Mesenchymal stem cell (in vitro differentiated cells and primary cell): ENCODE results near the gene RNF13.

Experiments used
- DNase-seq: peaks from one replicate; pipeline ENCODE4 v3.0.0-alpha.2; 2013
- H2AFZ ChIP-seq: one replicate; pipeline ENCODE4 v1.6.1; 2013; ENCODE audit warnings: low read depth, mild to moderate bottlenecking, control low read depth, inconsistent platforms, low read length, moderate library complexity
- H2AK5ac ChIP-seq: 2 replicates; pipeline ENCODE4 v1.6.1; 2013; ENCODE audit warnings: low read length, moderate library complexity, mild to moderate bottlenecking, inconsistent platforms; ENCODE audit not compliant: severe bottlenecking
- H2BK120ac ChIP-seq: one replicate; pipeline ENCODE4 v1.6.1; 2013; ENCODE audit warnings: low read depth, mild to moderate bottlenecking, inconsistent platforms, low read length, moderate library complexity
- H2BK12ac ChIP-seq, 2 experiments: one replicate each; pipeline ENCODE4 v1.6.1; 2013; ENCODE audit warnings: inconsistent platforms in 2 of 2, low read length in 2 of 2, mild to moderate bottlenecking in 2 of 2, moderate library complexity in 2 of 2, control low read depth in 1 of 2
- H2BK15ac ChIP-seq: one replicate; pipeline ENCODE4 v1.6.1; 2013; ENCODE audit warnings: mild to moderate bottlenecking, low read depth, inconsistent platforms; ENCODE audit not compliant: poor library complexity, severe bottlenecking
- H2BK5ac ChIP-seq: 2 replicates; pipeline ENCODE4 v1.6.1; 2013; ENCODE audit warnings: low read depth, mild to moderate bottlenecking, low read length, control low read depth, inconsistent platforms; ENCODE audit not compliant: poor library complexity, severe bottlenecking
- H3K14ac ChIP-seq, 2 experiments: one replicate each; pipeline ENCODE4 v1.6.1; 2013; ENCODE audit warnings: inconsistent platforms in 2 of 2, low read length in 2 of 2, control low read depth in 1 of 2, mild to moderate bottlenecking in 1 of 2, moderate library complexity in 1 of 2
- H3K18ac ChIP-seq, 2 experiments: one replicate each; pipeline ENCODE4 v1.6.1; 2013; ENCODE audit warnings: inconsistent platforms in 2 of 2, low read length in 2 of 2, control low read depth in 1 of 2, low read depth in 1 of 2, mild to moderate bottlenecking in 1 of 2
- H3K23ac ChIP-seq, 2 experiments: one replicate each; pipeline ENCODE4 v1.6.1; 2013; ENCODE audit warnings: inconsistent platforms in 2 of 2, low read length in 2 of 2, mild to moderate bottlenecking in 2 of 2, moderate library complexity in 2 of 2, control low read depth in 1 of 2
- H3K27ac ChIP-seq: 2 replicates; pipeline ENCODE4 v1.5.1; 2013; ENCODE audit warnings: mild to moderate bottlenecking, moderate library complexity, low read length, control low read depth, inconsistent platforms; ENCODE audit not compliant: poor library complexity, severe bottlenecking
- H3K27me3 ChIP-seq, 2 experiments: 2 replicates each; pipeline versions ENCODE4 v1.6.1 to v1.7.0; 2013; ENCODE audit warnings: low read length in 2 of 2, mild to moderate bottlenecking in 2 of 2, moderate library complexity in 2 of 2, control low read depth in 1 of 2, inconsistent platforms in 1 of 2; ENCODE audit not compliant: control insufficient read depth in 1 of 2, insufficient read depth in 1 of 2
- H3K36me3 ChIP-seq, 2 experiments: 2 replicates each; pipeline versions ENCODE4 v1.6.1 to v1.7.0; 2013; ENCODE audit warnings: low read length in 2 of 2, control low read depth in 1 of 2, inconsistent platforms in 1 of 2, low read depth in 1 of 2, mild to moderate bottlenecking in 1 of 2; ENCODE audit not compliant: insufficient read depth in 2 of 2, control insufficient read depth in 1 of 2
- H3K4ac ChIP-seq, 2 experiments: one replicate each; pipeline ENCODE4 v1.6.1; 2013; ENCODE audit warnings: inconsistent platforms in 2 of 2, low read length in 2 of 2, mild to moderate bottlenecking in 2 of 2, moderate library complexity in 2 of 2, control low read depth in 1 of 2, low read depth in 1 of 2
- H3K4me1 ChIP-seq: 2 replicates; pipeline ENCODE4 v1.6.1; 2013; ENCODE audit warnings: low read depth, low read length, control low read depth; ENCODE audit not compliant: control insufficient read depth, insufficient read depth
- H3K4me2 ChIP-seq: 2 replicates; pipeline ENCODE4 v1.6.1; 2013; ENCODE audit warnings: low read length, mild to moderate bottlenecking, inconsistent platforms; ENCODE audit not compliant: poor library complexity, severe bottlenecking
- H3K4me3 ChIP-seq, 2 experiments: 2 replicates each; pipeline versions ENCODE4 v1.5.1 to v1.7.0; 2013; ENCODE audit warnings: low read length in 2 of 2, mild to moderate bottlenecking in 2 of 2, control low read depth in 1 of 2, low read depth in 1 of 2; ENCODE audit not compliant: insufficient read depth in 1 of 2
- H3K79me1 ChIP-seq: replicated peaks from 2 replicates; pipeline ENCODE4 v1.6.1; 2013; ENCODE audit warnings: mild to moderate bottlenecking, control low read depth, low read length, inconsistent platforms; ENCODE audit not compliant: poor library complexity, severe bottlenecking
- H3K9ac ChIP-seq: 2 replicates; pipeline ENCODE4 v1.7.0; 2013; ENCODE audit warnings: mild to moderate bottlenecking, low read length, moderate library complexity
- H3K9me3 ChIP-seq: 2 replicates; pipeline ENCODE4 v1.7.0; 2013; ENCODE audit warnings: mild to moderate bottlenecking, low read length; ENCODE audit not compliant: control insufficient read depth
- H4K8ac ChIP-seq: one replicate; pipeline ENCODE4 v1.6.1; 2013; ENCODE audit warnings: inconsistent platforms, mild to moderate bottlenecking, low read length, moderate library complexity
- H4K91ac ChIP-seq: one replicate; pipeline ENCODE4 v1.6.1; 2013; ENCODE audit warnings: mild to moderate bottlenecking, low read length, inconsistent platforms
- WGBS: methylation state at CpG from one replicate; pipeline ENCODE4 v1.1.7; 2013; ENCODE audit warnings: mixed read lengths; 5-methylcytosine and 5-hydroxymethylcytosine counted together

Gene RNF13

GRCh38 chr3:149954812-149955211 is 141.8 kb downstream of the RNF13 start:
- H2BK12ac ChIP-seq: no peak overlapping the region
- H3K14ac ChIP-seq: no peak overlapping the region
- peaks cover 14% of the 10 kb centered on the region for H3K79me1 ChIP-seq
- H3K4ac ChIP-seq: no peak overlapping the region
- no peaks in the 10 kb centered on the region for H3K4me1 ChIP-seq
- 82% methylated on average over 1 of the region's 1 CpG for WGBS
- no peak overlapping the region for H3K4me3 ChIP-seq
- H3K4me2 ChIP-seq: no peak overlapping the region
- H2BK15ac ChIP-seq: no peak overlapping the region
- H4K8ac ChIP-seq: no peak overlapping the region
- no peak overlapping the region for H2AK5ac ChIP-seq
- no peak overlapping the region for H2BK5ac ChIP-seq
- H3K27ac ChIP-seq: no peak overlapping the region
- no peaks in the 10 kb centered on the region for H3K9me3 ChIP-seq
- H3K18ac ChIP-seq: no peak overlapping the region
- no peak overlapping the region for H4K91ac ChIP-seq
- peak; percentile 15 for DNase-seq
- H3K27me3 ChIP-seq: no peaks in the 10 kb centered on the region
- no peak overlapping the region for H2BK120ac ChIP-seq
- H3K36me3 ChIP-seq: peaks cover 8 to 51% of the 10 kb centered on the region in 2 experiments
- no peak overlapping the region for H2AFZ ChIP-seq
- peak overlapping the region; percentile 43 for H3K9ac ChIP-seq
- H3K23ac ChIP-seq: no peak overlapping the region

- WGBS: no CpG with 5 or more reads among the region's 2 CpGs
- H2BK15ac ChIP-seq: no peak overlapping the region
- H2BK120ac ChIP-seq: no peak overlapping the region
- no peak overlapping the region for H4K91ac ChIP-seq
- H3K4ac ChIP-seq: no peak overlapping the region
- no peaks in the 10 kb centered on the region for H3K27me3 ChIP-seq
- H3K14ac ChIP-seq: no peak overlapping the region
- no peak overlapping the region for H2AFZ ChIP-seq
- no peak overlapping the region for H3K18ac ChIP-seq
- DNase-seq: peak; percentile 12
- peaks cover 13% of the 10 kb centered on the region for H3K79me1 ChIP-seq
- H2BK12ac ChIP-seq: no peak overlapping the region
- H2AK5ac ChIP-seq: no peak overlapping the region
- H3K4me3 ChIP-seq: no peak overlapping the region
- no peak overlapping the region for H2BK5ac ChIP-seq
- H3K4me2 ChIP-seq: no peak overlapping the region
- peaks cover 7 to 53% of the 10 kb centered on the region in 2 experiments for H3K36me3 ChIP-seq
- no peaks in the 10 kb centered on the region for H3K4me1 ChIP-seq
- H4K8ac ChIP-seq: no peak overlapping the region
- peak overlapping the region; percentile 42 for H3K9ac ChIP-seq
- H3K9me3 ChIP-seq: no peaks in the 10 kb centered on the region
- no peak overlapping the region for H3K27ac ChIP-seq
- no peak overlapping the region for H3K23ac ChIP-seq
These were observed 142.4 kb downstream of the RNF13 start for GRCh38 chr3:149955449-149955848.

GRCh38 chr3:149957361-149958125 is 144.5 kb downstream of the RNF13 start:
- H2AFZ ChIP-seq: no peak overlapping the region
- no peak overlapping the region for H2AK5ac ChIP-seq
- no peak overlapping the region for H2BK5ac ChIP-seq
- H3K4me2 ChIP-seq: no peak overlapping the region
- no peak overlapping the region for H3K23ac ChIP-seq
- H3K4me1 ChIP-seq: no peaks in the 10 kb centered on the region
- no peak overlapping the region for H3K4ac ChIP-seq
- no peaks in the 10 kb centered on the region for H3K27me3 ChIP-seq
- H3K36me3 ChIP-seq: peaks cover 2 to 41% of the 10 kb centered on the region in 2 experiments
- H3K9ac ChIP-seq: no peak overlapping the region
- H3K27ac ChIP-seq: no peak overlapping the region
- no peak overlapping the region for H2BK12ac ChIP-seq
- no peak for DNase-seq
- no peak overlapping the region for H2BK15ac ChIP-seq
- H4K8ac ChIP-seq: no peak overlapping the region
- no CpG with 5 or more reads among the region's 3 CpGs for WGBS
- no peak overlapping the region for H3K14ac ChIP-seq
- H3K18ac ChIP-seq: no peak overlapping the region
- peaks cover 9% of the 10 kb centered on the region for H3K79me1 ChIP-seq
- H4K91ac ChIP-seq: no peak overlapping the region
- no peak overlapping the region for H3K4me3 ChIP-seq
- H3K9me3 ChIP-seq: no peaks in the 10 kb centered on the region
- H2BK120ac ChIP-seq: no peak overlapping the region

GRCh38 chr3:149958171-149958796 is 145.3 kb downstream of the RNF13 start:
- H3K9ac ChIP-seq: no peak overlapping the region
- DNase-seq: no peak
- no peak overlapping the region for H3K23ac ChIP-seq
- no peaks in the 10 kb centered on the region for H3K4me1 ChIP-seq
- H3K14ac ChIP-seq: no peak overlapping the region
- H3K18ac ChIP-seq: no peak overlapping the region
- no peak overlapping the region for H2BK120ac ChIP-seq
- H4K8ac ChIP-seq: no peak overlapping the region
- no peak overlapping the region for H4K91ac ChIP-seq
- H2BK12ac ChIP-seq: no peak overlapping the region
- H3K4me3 ChIP-seq: no peak overlapping the region
- WGBS: 99% methylated on average over 2 of the region's 3 CpGs
- H3K4me2 ChIP-seq: no peak overlapping the region
- H2AFZ ChIP-seq: no peak overlapping the region
- no peak overlapping the region for H3K27ac ChIP-seq
- H3K36me3 ChIP-seq: peaks cover 0 to 37% of the 10 kb centered on the region in 2 experiments
- H3K9me3 ChIP-seq: no peaks in the 10 kb centered on the region
- H2BK5ac ChIP-seq: no peak overlapping the region
- peaks cover 9% of the 10 kb centered on the region for H3K79me1 ChIP-seq
- H2AK5ac ChIP-seq: no peak overlapping the region
- H2BK15ac ChIP-seq: no peak overlapping the region
- no peak overlapping the region for H3K4ac ChIP-seq
- H3K27me3 ChIP-seq: no peaks in the 10 kb centered on the region
